Measurements from ENCODE around the gene TMEM205. TPM values are rescaled to one million over a fixed set of nuclear protein-coding genes. Genes with fewer than 3 reads are reported as not detected.
"Not testable (repeated sequence)": the region's sequence is repeated elsewhere in the genome, so short reads cannot be mapped to it uniquely, and the experiment has no call there.

TMEM205 gene
- total RNA-seq, 2 experiments from 2014 or later = 39.9 to 58.9 TPM

DNA sequence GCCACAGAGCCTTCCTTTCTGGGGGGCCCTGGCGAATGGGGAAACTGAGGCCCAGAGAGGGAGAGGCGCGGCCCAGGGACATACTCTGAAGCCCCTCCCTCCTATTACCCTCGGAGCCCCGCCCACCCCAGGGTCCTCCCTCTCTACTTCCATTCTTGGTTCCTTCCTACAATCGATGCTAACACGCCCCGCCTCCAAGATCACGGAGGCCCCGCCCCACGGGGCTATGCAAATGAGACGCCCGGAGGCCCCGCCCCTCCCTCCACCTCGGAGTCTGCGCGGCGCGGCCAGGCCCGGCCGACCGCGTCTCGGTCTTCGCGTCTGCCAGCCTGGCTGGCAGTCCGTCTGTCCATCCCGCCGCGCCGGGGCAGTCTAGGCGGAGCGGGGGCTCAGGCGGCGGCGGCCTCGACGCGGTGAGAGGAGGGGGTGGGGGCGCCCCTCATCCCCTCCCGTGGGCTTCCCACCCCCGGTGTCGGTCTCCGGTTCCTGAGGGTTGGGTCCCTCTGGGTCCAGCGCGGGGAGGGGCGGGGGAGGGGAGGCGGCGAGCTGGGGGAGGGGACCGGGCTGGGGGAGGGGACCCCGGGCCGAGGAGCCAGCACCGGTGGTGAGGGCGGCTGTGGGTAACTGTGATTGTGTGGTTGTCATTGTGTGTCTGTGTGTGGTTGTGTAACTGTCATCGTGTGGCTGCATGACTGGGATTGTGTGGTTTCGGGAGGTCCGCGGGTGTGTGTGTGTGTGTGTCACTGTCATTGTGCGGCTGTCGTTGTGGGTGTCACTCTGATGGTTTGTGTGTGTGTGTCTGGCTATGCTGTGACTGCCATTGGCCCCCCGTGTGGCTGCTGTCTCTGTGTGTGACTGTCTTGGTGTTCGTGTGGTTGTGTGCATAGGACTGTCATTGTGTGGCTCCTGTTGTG lies 9.3 kb upstream of the TMEM205 start, which contains the start of gene PLPPR2:
PLPPR2 (plus strand) TSS at position 273 of the 914 bp plus-strand sequence. CDS start 2,242 bp downstream, outside the sequence.
- no peaks in the 10 kb centered on the region for H3K9me3 ChIP-seq (ENCODE audit: low read length)
- TF ChIP-seq, protein P1, sequence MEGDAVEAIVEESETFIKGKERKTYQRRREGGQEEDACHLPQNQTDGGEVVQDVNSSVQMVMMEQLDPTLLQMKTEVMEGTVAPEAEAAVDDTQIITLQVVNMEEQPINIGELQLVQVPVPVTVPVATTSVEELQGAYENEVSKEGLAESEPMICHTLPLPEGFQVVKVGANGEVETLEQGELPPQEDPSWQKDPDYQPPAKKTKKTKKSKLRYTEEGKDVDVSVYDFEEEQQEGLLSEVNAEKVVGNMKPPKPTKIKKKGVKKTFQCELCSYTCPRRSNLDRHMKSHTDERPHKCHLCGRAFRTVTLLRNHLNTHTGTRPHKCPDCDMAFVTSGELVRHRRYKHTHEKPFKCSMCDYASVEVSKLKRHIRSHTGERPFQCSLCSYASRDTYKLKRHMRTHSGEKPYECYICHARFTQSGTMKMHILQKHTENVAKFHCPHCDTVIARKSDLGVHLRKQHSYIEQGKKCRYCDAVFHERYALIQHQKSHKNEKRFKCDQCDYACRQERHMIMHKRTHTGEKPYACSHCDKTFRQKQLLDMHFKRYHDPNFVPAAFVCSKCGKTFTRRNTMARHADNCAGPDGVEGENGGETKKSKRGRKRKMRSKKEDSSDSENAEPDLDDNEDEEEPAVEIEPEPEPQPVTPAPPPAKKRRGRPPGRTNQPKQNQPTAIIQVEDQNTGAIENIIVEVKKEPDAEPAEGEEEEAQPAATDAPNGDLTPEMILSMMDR (conservative IDR thresholded peaks at IDR 0.05; ENCODE audit: low read length) = no peak
- TF ChIP-seq EZH2phosphoT487 (IDR thresholded peaks at IDR 0.05; ENCODE audit: borderline replicate concordance, low read depth, low read length) = no peak
- peak; percentile 85 for DNase-seq (ENCODE audit: low spot score)
- ChIA-PET CTCF (ENCODE audit: unreplicated experiment) (no interaction called here), POLR2A (no interaction called here)
- peak within 1 kb of the TSS; percentile 57 for H3K4me3 ChIP-seq (ENCODE audit: low read depth, low read length, poor library complexity, severe bottlenecking)
- H3K27ac ChIP-seq (ENCODE audit: low read depth, low read length, poor library complexity, severe bottlenecking) = no peak within 1 kb of the TSS
- no peaks in the 10 kb centered on the region for H3K9me2 ChIP-seq (ENCODE audit: insufficient read depth, low read length)
- peak within 1 kb of the TSS; percentile 51 for H3K4me2 ChIP-seq (ENCODE audit: low read length)
- no peaks in the 10 kb centered on the region for H3K79me2 ChIP-seq (ENCODE audit: insufficient read depth, low read depth, low read length)
- no peaks in the 10 kb centered on the region for H3K4me1 ChIP-seq (ENCODE audit: insufficient read depth, low read length, poor library complexity, severe bottlenecking)
- BruUV-seq (replicated peaks) = no TSS peak
- H2AFZ ChIP-seq (ENCODE audit: low read length) = no peak within 1 kb of the TSS
- no peaks in the 10 kb centered on the region for H4K20me1 ChIP-seq (ENCODE audit: insufficient read depth, low read length)
- intact Hi-C loops (cut with micrococcal nuclease; ENCODE audit: unreplicated experiment) = no loop called here
- H3K36me3 ChIP-seq (ENCODE audit: insufficient read depth, low read length) = no peaks in the 10 kb centered on the region

DNA sequence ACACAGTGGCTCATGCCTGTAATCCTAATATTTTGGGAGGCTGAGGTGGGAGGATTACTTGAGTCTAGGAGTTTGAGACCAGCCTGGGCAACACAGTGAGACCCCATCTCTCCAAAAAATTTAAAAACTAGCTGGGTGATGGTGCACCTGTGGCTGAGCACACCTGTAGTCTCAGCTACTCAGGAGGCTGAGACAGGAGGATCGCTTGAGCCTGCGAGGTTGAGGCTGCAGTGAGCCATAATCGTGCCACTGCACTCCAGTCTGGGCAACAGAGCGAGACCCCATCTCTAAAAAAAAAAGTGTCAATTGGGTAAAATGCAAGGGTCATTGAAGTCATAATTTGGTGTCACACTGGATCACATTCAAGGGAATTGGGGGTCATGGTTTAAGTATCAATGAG lies 8.0 kb upstream of the TMEM205 start:
- H3K4me3 ChIP-seq (ENCODE audit: low read depth, low read length, poor library complexity, severe bottlenecking); H3K27ac ChIP-seq (ENCODE audit: low read depth, low read length, poor library complexity, severe bottlenecking); BruUV-seq (replicated peaks); POLR2A ChIA-PET; intact Hi-C loops (cut with micrococcal nuclease; ENCODE audit: unreplicated experiment); H4K20me1 ChIP-seq (ENCODE audit: insufficient read depth, low read length); H2AFZ ChIP-seq (ENCODE audit: low read length); H3K9me2 ChIP-seq (ENCODE audit: insufficient read depth, low read length); H3K4me1 ChIP-seq (ENCODE audit: insufficient read depth, low read length, poor library complexity, severe bottlenecking); CTCF ChIA-PET (ENCODE audit: unreplicated experiment); H3K36me3 ChIP-seq (ENCODE audit: insufficient read depth, low read length); H3K9me3 ChIP-seq (ENCODE audit: low read length); H3K79me2 ChIP-seq (ENCODE audit: insufficient read depth, low read depth, low read length); DNase-seq (ENCODE audit: low spot score); H3K4me2 ChIP-seq (ENCODE audit: low read length): not testable (repeated sequence)

DNA sequence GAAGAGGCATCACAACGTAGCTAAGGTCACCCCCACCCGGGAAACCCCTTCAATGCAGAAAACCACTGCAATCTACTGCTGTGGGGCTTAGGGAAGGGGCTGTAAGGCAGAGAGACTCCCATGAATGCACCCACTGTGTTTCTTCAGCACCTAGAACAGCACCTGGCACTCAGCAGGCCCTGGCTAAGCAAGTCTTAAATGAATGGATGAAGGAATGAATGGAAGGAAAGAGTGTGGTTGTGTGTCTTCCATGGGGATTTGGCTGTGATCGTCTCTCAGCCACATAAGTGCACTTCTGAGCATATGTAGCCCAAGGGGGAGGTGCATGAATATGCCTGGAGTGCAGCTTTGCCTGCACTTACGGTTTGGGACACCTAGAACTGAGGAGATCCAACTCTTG lies 3.1 kb upstream of the TMEM205 start:
- POLR2A ChIA-PET = no interaction called here
- CTCF ChIA-PET (ENCODE audit: unreplicated experiment) = no interaction called here

More for the DNA sequence above, 3.1 kb upstream of the TMEM205 start:
- H3K36me3 ChIP-seq (ENCODE audit: insufficient read depth, low read length) = no peaks in the 10 kb centered on the region
- DNase-seq (ENCODE audit: low spot score) = no peak
- TF ChIP-seq, protein P1 (conservative IDR thresholded peaks at IDR 0.05; ENCODE audit: low read length) = no peak
- no peak for TF ChIP-seq EZH2phosphoT487 (IDR thresholded peaks at IDR 0.05; ENCODE audit: borderline replicate concordance, low read depth, low read length)
- intact Hi-C loops (cut with micrococcal nuclease; ENCODE audit: unreplicated experiment) = no loop called here
- H3K9me3 ChIP-seq (ENCODE audit: low read length) = no peaks in the 10 kb centered on the region
- BruUV-seq (replicated peaks) = no TSS peak
- H2AFZ ChIP-seq (ENCODE audit: low read length) = no peak overlapping the region
- no peak overlapping the region for H3K27ac ChIP-seq (ENCODE audit: low read depth, low read length, poor library complexity, severe bottlenecking)
- peaks cover 25% of the 10 kb centered on the region for H3K4me1 ChIP-seq (ENCODE audit: insufficient read depth, low read length, poor library complexity, severe bottlenecking)
- H3K79me2 ChIP-seq (ENCODE audit: insufficient read depth, low read depth, low read length) = no peaks in the 10 kb centered on the region
- no peak overlapping the region for H3K4me3 ChIP-seq (ENCODE audit: low read depth, low read length, poor library complexity, severe bottlenecking)
- no peaks in the 10 kb centered on the region for H4K20me1 ChIP-seq (ENCODE audit: insufficient read depth, low read length)
- H3K9me2 ChIP-seq (ENCODE audit: insufficient read depth, low read length) = no peaks in the 10 kb centered on the region
- H3K4me2 ChIP-seq (ENCODE audit: low read length) = no peak overlapping the region
